DMS53 treated with DMSO at 0.1 percent for 48 hours (cell line): ENCODE results near the gene KCNMA1.
"Not testable (repeated sequence)": the region's sequence is repeated elsewhere in the genome, so short reads cannot be mapped to it uniquely, and the experiment has no call there.

Experiments used
- DNase-seq: peaks from one replicate; lab custom pipeline; 2025; ENCODE audit not compliant: unreplicated experiment; lab: John Stamatoyannopoulos, UW

KCNMA1 gene

GRCh38 chr10:77608281-77608680 is 29.3 kb downstream of the KCNMA1 start:
- no peak for DNase-seq

- no peak for DNase-seq
These were observed 30.9 kb downstream of the KCNMA1 start for GRCh38 chr10:77606751-77607150.

- no peak for DNase-seq
These were observed 32.1 kb downstream of the KCNMA1 start for GRCh38 chr10:77605466-77605865.

GRCh38 chr10:77604941-77605351 is 32.7 kb downstream of the KCNMA1 start:
- DNase-seq: no peak

- DNase-seq: no peak
These were observed 33.5 kb downstream of the KCNMA1 start for GRCh38 chr10:77604063-77604462.

- DNase-seq: peak; percentile 25
These were observed 34.1 kb downstream of the KCNMA1 start for GRCh38 chr10:77603534-77603927.

- no peak for DNase-seq
These were observed 34.6 kb downstream of the KCNMA1 start for GRCh38 chr10:77602913-77603533.

- DNase-seq: no peak
These were observed 35.2 kb downstream of the KCNMA1 start for GRCh38 chr10:77602231-77602912.

- no peak for DNase-seq
These were observed 36.1 kb downstream of the KCNMA1 start for GRCh38 chr10:77601488-77601887.

GRCh38 chr10:77600640-77601039 is 37.0 kb downstream of the KCNMA1 start:
- no peak for DNase-seq

- no peak for DNase-seq
These were observed 38.0 kb downstream of the KCNMA1 start for GRCh38 chr10:77599651-77600050.

GRCh38 chr10:77598606-77599005 is 39.0 kb downstream of the KCNMA1 start:
- no peak for DNase-seq

GRCh38 chr10:77597560-77597959 is 40.0 kb downstream of the KCNMA1 start:
- DNase-seq: no peak

- DNase-seq: no peak
These were observed 43.2 kb downstream of the KCNMA1 start for GRCh38 chr10:77594471-77594783.

- no peak for DNase-seq
These were observed 43.7 kb downstream of the KCNMA1 start for GRCh38 chr10:77593771-77594470.

GRCh38 chr10:77592946-77593636 is 44.5 kb downstream of the KCNMA1 start:
- DNase-seq: no peak

GRCh38 chr10:77592510-77592909 is 45.1 kb downstream of the KCNMA1 start:
- DNase-seq: no peak

- no peak for DNase-seq
These were observed 46.2 kb downstream of the KCNMA1 start for GRCh38 chr10:77591238-77591880.

GRCh38 chr10:77590344-77591237 is 47.0 kb downstream of the KCNMA1 start:
- DNase-seq: no peak

- DNase-seq: not testable (repeated sequence)
These were observed 47.9 kb downstream of the KCNMA1 start for GRCh38 chr10:77589703-77590102.
